HG03175 (cell line): Measurements from ENCODE around the gene FAM187B.

Source experiments
- ATAC-seq: cut with Tn5 transposase; IDR thresholded peaks from one replicate; pipeline ENCODE4 v1.9.1; 2021; ENCODE audit warnings: mild to moderate bottlenecking, moderate library complexity; ENCODE audit not compliant: unreplicated experiment

FAM187B gene

GRCh38 chr19:35179830-35180229, 48.7 kb downstream of the FAM187B start:
- ATAC-seq = no peak

DNA sequence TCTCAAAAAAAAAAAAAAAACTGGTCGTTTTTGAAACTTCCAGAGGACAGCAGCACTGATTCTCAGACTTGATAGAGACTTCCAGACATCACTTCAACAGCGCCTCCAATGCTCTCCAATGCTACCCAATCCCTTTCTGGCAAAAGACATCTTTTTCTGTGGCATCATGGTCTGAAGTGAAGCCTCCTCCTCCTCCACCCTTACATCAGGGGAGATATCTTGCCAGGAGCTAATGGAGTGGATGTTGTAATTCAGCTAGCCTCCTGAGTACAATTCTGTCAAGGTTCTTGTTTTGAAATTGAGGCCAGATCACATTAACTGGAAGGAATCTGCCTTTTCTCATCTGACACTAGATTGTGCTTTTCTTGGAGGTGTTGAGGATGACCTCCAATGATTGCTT, 49.8 kb downstream of the FAM187B start:
- ATAC-seq = no peak

DNA sequence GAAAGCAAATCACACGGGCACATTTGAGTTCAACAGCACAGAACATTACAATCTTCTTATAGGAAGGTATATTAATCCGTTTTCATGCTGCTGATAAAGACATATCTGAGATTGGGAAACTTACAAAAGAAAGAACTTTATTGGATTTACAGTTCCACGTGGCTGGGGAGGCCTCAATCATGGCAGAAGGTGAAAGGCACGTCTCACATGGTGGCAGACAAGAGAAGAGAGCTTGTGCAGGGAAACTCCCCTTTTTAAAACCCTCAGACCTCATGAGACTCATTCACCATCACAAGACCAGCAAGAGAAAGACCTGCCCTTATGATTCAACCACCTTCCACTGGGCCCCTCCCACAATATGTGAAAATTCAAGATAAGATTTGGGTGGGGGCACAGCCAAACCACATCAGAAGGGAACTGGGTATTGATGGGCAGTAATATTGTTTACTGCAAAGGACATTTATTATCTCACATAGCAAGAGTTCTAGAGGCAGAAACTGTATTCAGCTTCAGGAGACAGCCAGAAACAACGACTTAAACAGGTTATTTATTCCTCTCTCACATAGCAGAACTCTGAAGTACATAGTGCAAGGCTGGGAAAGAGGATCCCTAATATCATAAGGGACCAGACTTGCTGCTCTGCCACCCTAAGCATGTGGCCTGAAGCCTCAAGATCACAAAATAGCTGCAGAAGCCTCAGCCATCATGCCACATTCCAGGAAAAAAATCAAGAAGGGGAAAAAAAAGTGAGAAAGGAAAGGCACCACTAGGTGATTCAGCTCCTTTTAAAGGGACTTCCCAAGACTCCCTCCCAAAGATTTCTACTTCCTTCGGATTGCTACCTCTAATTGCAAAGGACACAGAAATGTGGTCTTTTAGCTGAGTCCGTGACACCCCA, 50.9 kb downstream of the FAM187B start:
- ATAC-seq = no peak

DNA sequence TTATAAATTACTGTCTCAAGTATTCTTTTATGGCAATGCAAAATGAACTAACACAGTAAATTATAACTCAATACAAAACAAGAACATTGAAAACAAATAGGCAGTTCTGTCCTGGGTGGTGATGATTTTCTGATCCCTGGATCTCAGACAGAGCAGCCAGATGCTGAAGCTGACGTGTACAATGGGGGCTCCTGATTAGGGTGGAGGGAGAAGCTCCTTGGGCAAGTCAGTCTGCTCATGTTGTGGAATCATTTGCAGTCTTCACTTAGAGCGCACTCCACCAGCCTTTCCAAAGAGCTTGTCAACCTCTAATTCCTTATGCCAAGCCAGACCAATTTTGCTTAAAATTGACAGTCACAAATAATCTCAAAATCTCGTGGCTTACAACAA, 52.4 kb downstream of the FAM187B start:
- ATAC-seq = no peak
